ENCODE results near the gene CDH15.

Gene CDH15

DNA sequence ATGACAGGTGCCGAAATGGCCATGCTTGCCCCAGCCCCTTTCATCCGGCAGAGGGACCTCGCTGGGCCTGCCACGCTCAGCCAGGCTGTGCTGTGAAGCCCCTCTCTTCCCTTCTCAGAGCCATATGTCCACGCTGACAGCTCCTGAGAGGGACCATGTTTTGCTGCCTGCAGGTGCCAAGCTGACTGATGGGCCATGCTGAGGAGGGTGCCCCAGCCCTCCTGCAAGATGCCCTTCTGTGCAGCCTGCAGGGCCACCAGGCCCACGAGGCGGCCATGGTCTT is 33.1 kb upstream of the CDH15 start:
- H3K36me3 ChIP-seq (ENCODE audit: insufficient read depth, low read length), result peaks cover 96% of the 10 kb centered on the region
- no peaks in the 10 kb centered on the region for H3K79me2 ChIP-seq (ENCODE audit: insufficient read depth, low read length)
- no peaks in the 10 kb centered on the region for H3K4me1 ChIP-seq (ENCODE audit: insufficient read depth, low read length, severe bottlenecking)
- H3K27me3 ChIP-seq (ENCODE audit: insufficient read depth, low read length), result no peaks in the 10 kb centered on the region
- H3F3A ChIP-seq (ENCODE audit: insufficient read depth, low read length), result no peaks in the 10 kb centered on the region
- no peak overlapping the region for H3K9ac ChIP-seq (ENCODE audit: low read length)
- H3K4me2 ChIP-seq (ENCODE audit: low read length), result no peak overlapping the region
- no peaks in the 10 kb centered on the region for H4K20me1 ChIP-seq (ENCODE audit: insufficient read depth, low read length)
- H3K9me3 ChIP-seq (ENCODE audit: low read length), result no peaks in the 10 kb centered on the region
- H2AFZ ChIP-seq (ENCODE audit: low read length), result no peak overlapping the region
- no peak overlapping the region for H3K4me3 ChIP-seq (ENCODE audit: low read depth, low read length, poor library complexity, severe bottlenecking)
- no peaks in the 10 kb centered on the region for H3K9me2 ChIP-seq (ENCODE audit: low read depth, low read length)
- TF ChIP-seq, protein P1, sequence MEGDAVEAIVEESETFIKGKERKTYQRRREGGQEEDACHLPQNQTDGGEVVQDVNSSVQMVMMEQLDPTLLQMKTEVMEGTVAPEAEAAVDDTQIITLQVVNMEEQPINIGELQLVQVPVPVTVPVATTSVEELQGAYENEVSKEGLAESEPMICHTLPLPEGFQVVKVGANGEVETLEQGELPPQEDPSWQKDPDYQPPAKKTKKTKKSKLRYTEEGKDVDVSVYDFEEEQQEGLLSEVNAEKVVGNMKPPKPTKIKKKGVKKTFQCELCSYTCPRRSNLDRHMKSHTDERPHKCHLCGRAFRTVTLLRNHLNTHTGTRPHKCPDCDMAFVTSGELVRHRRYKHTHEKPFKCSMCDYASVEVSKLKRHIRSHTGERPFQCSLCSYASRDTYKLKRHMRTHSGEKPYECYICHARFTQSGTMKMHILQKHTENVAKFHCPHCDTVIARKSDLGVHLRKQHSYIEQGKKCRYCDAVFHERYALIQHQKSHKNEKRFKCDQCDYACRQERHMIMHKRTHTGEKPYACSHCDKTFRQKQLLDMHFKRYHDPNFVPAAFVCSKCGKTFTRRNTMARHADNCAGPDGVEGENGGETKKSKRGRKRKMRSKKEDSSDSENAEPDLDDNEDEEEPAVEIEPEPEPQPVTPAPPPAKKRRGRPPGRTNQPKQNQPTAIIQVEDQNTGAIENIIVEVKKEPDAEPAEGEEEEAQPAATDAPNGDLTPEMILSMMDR (IDR thresholded peaks at IDR 0.05; ENCODE audit: low read length), result no peak
- no peak for TF ChIP-seq EZH2 (IDR thresholded peaks at IDR 0.05; ENCODE audit: borderline replicate concordance, low read length)
- H3K27ac ChIP-seq (ENCODE audit: low read depth, low read length, poor library complexity, severe bottlenecking), result no peak overlapping the region

DNA sequence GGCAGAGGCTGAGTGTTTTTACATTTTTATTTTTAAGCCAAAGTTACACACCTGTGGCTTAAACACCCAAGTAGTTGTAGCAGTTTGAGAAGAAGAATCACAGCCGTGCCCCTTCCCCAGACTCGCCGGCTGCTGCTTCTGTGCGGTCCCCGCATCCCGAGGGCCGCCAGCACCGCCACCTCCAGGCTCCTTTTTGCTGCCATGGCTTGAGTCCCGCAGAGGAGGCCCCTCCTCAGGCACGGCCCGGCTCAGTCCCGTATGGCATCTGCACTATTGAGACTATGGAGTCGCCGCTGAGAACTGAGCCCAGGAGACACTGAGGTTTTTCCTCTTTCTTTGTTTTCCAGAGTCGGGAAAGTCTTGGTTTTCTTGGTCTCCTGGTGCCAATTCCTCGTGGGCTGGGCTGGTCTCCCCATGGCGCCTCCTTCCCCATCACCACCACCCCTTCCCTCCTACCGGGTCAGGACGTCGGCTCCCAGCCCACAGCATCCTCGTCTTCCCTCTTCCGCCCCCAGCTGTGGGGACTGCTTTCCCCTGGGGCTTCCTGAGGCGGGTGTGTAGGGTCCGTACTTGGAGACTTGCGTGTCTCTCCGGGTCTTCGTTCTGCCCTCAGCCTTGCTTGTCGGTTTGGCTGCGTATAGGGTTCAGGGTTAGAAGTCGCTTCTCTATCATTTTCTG is 32.6 kb upstream of the CDH15 start:
- Histone ChIP-seq H3K79me2 (ENCODE audit: insufficient read depth, low read length) (no peaks in the 10 kb centered on the region), H4K20me1 (ENCODE audit: insufficient read depth, low read length) (no peaks in the 10 kb centered on the region), H3K27ac (ENCODE audit: low read depth, low read length, poor library complexity, severe bottlenecking) (no peak overlapping the region), H2AFZ (ENCODE audit: low read length) (no peak overlapping the region), H3K4me2 (ENCODE audit: low read length) (no peak overlapping the region), H3K4me1 (ENCODE audit: insufficient read depth, low read length, severe bottlenecking) (no peaks in the 10 kb centered on the region), H3F3A (ENCODE audit: insufficient read depth, low read length) (no peaks in the 10 kb centered on the region), H3K9ac (ENCODE audit: low read length) (no peak overlapping the region), H3K4me3 (ENCODE audit: low read depth, low read length, poor library complexity, severe bottlenecking) (no peak overlapping the region), H3K36me3 (ENCODE audit: insufficient read depth, low read length) (peaks cover 96% of the 10 kb centered on the region), H3K9me2 (ENCODE audit: low read depth, low read length) (no peaks in the 10 kb centered on the region), H3K27me3 (ENCODE audit: insufficient read depth, low read length) (no peaks in the 10 kb centered on the region), H3K9me3 (ENCODE audit: low read length) (no peaks in the 10 kb centered on the region)
- TF ChIP-seq, protein P1 (IDR thresholded peaks at IDR 0.05; ENCODE audit: low read length), result no peak
- TF ChIP-seq EZH2 (IDR thresholded peaks at IDR 0.05; ENCODE audit: borderline replicate concordance, low read length), result no peak

DNA sequence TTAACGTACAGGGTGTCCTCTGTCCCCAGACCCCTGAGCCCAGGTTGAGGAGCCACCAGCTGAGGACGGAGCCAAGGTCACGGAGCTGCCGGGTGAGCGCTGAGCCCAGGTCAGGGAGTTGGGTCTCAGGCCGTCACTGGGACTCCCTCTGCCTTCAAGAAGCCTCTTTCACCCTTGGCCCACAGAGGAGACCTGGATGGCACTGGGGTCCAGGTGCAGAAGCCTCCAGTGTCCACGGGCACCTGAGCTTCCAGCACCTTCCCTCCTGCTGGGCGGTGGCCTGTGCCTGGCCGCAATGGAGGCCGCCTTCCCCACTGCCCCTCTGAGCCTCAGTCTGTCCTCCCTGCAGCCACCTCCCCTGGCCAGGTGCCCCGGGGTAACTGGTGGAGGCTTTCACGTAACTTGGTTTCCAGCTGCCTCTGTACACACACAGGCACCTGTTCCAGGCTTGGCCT is 31.6 kb upstream of the CDH15 start:
- peaks cover 96% of the 10 kb centered on the region for H3K36me3 ChIP-seq (ENCODE audit: insufficient read depth, low read length)
- H3K4me3 ChIP-seq (ENCODE audit: low read depth, low read length, poor library complexity, severe bottlenecking), result no peak overlapping the region
- no peak overlapping the region for H3K4me2 ChIP-seq (ENCODE audit: low read length)

More for the DNA sequence above, 31.6 kb upstream of the CDH15 start:
- H3K9me2 ChIP-seq (ENCODE audit: low read depth, low read length), result no peaks in the 10 kb centered on the region
- H3K27ac ChIP-seq (ENCODE audit: low read depth, low read length, poor library complexity, severe bottlenecking), result no peak overlapping the region
- no peaks in the 10 kb centered on the region for H3K79me2 ChIP-seq (ENCODE audit: insufficient read depth, low read length)
- H3K9me3 ChIP-seq (ENCODE audit: low read length), result no peaks in the 10 kb centered on the region
- TF ChIP-seq, protein P1 (IDR thresholded peaks at IDR 0.05; ENCODE audit: low read length), result no peak
- TF ChIP-seq EZH2 (IDR thresholded peaks at IDR 0.05; ENCODE audit: borderline replicate concordance, low read length), result no peak
- H3K4me1 ChIP-seq (ENCODE audit: insufficient read depth, low read length, severe bottlenecking), result no peaks in the 10 kb centered on the region
- H3F3A ChIP-seq (ENCODE audit: insufficient read depth, low read length), result no peaks in the 10 kb centered on the region
- no peak overlapping the region for H3K9ac ChIP-seq (ENCODE audit: low read length)
- no peaks in the 10 kb centered on the region for H4K20me1 ChIP-seq (ENCODE audit: insufficient read depth, low read length)
- no peaks in the 10 kb centered on the region for H3K27me3 ChIP-seq (ENCODE audit: insufficient read depth, low read length)
- H2AFZ ChIP-seq (ENCODE audit: low read length), result no peak overlapping the region

All from OCI-LY1 (cell line).